OCI-LY1 (cell line): ENCODE results near the gene SMIM13.

Experiments used
- CTCF ChIP-seq: fragments of 200-600 bp; sonication (generic), shearing (Covaris generic); IDR thresholded peaks from 2 replicates; pipeline ENCODE4 v1.5.1; 2017; ENCODE audit warnings: mild to moderate bottlenecking, antibody characterized with exemption, low read length, moderate library complexity, mixed read lengths
- EZH2 ChIP-seq: fragments of 200-600 bp; sonication (generic), shearing (Covaris generic); IDR thresholded peaks from 2 replicates; pipeline ENCODE4 v1.8.0; 2017; ENCODE audit warnings: borderline replicate concordance, mixed run types, mild to moderate bottlenecking, antibody characterized with exemption, low read length, moderate library complexity, mixed read lengths

- TF ChIP-seq CTCF (no peak), EZH2 (no peak)
Measured at GRCh38 chr6:11067348-11067747, 26.3 kb upstream of the SMIM13 start.
